KMS-11 (cell line): ENCODE measurements around the gene HSF4.
"Not testable (repeated sequence)": the region's sequence is repeated elsewhere in the genome, so short reads cannot be mapped to it uniquely, and the experiment has no call there.

Experiments used
- H2AFZ ChIP-seq: fragments of 200-600 bp; sonication (generic); 2 replicates; pipeline ENCODE4 v1.6.1; 2016; ENCODE audit warnings: antibody characterized with exemption, mixed run types, low read depth
- H3K27ac ChIP-seq: fragments of 200-600 bp; sonication (generic); 2 replicates; pipeline ENCODE4 v1.6.1; 2016; ENCODE audit warnings: mild to moderate bottlenecking, mixed run types
- H3K27me3 ChIP-seq: fragments of 200-600 bp; sonication (generic); 2 replicates; pipeline ENCODE4 v1.6.1; 2017; ENCODE audit warnings: mild to moderate bottlenecking, low read depth, mixed run types, moderate library complexity; ENCODE audit not compliant: insufficient read depth
- H3K36me3 ChIP-seq: fragments of 200-600 bp; sonication (generic); 2 replicates; pipeline ENCODE4 v1.6.1; 2017; ENCODE audit warnings: mild to moderate bottlenecking, mixed run types; ENCODE audit not compliant: insufficient read depth
- H3K4me1 ChIP-seq: fragments of 200-600 bp; sonication (generic); 2 replicates; pipeline ENCODE4 v1.6.1; 2016; ENCODE audit warnings: mild to moderate bottlenecking, low read depth, mixed run types; ENCODE audit not compliant: poor library complexity, severe bottlenecking
- H3K4me2 ChIP-seq: fragments of 200-600 bp; sonication (generic); 2 replicates; pipeline ENCODE4 v1.7.0; 2016; ENCODE audit warnings: mild to moderate bottlenecking, mixed run types
- H3K4me3 ChIP-seq: fragments of 200-600 bp; sonication (generic); IDR thresholded peaks from 2 replicates; pipeline ENCODE4 v1.6.1; 2017; ENCODE audit warnings: low read depth, low read length, mixed read lengths; ENCODE audit not compliant: insufficient read depth
- H3K79me2 ChIP-seq: fragments of 200-600 bp; sonication (generic); 2 replicates; pipeline ENCODE4 v1.6.1; 2016; ENCODE audit warnings: low read depth, mixed run types; ENCODE audit not compliant: insufficient read depth
- H3K9ac ChIP-seq: fragments of 200-600 bp; sonication (generic); 2 replicates; pipeline ENCODE4 v1.6.1; 2016; ENCODE audit warnings: mild to moderate bottlenecking, mixed run types
- H4K20me1 ChIP-seq: fragments of 200-600 bp; sonication (generic); 2 replicates; pipeline ENCODE4 v1.6.1; 2016; ENCODE audit warnings: mild to moderate bottlenecking, mixed run types; ENCODE audit not compliant: insufficient read depth
- CTCF ChIP-seq: fragments of 200-600 bp; sonication (generic); conservative IDR thresholded peaks from 2 replicates; pipeline ENCODE4 v1.6.1; 2017; ENCODE audit warnings: low read depth, mild to moderate bottlenecking, antibody characterized with exemption, low read length, moderate library complexity, mixed read lengths

The HSF4 gene

GRCh38 chr16:67117716-67118115, 46.8 kb upstream of the HSF4 start:
- Histone ChIP-seq H3K4me3 (no peak overlapping the region), H3K79me2 (peaks cover 22% of the 10 kb centered on the region; the same call in 1 of the 2 replicates), H3K9ac (no peak overlapping the region), H3K4me2 (no peak overlapping the region), H3K36me3 (no peaks in the 10 kb centered on the region), H3K27me3 (no peaks in the 10 kb centered on the region), H4K20me1 (no peaks in the 10 kb centered on the region; the same call in 1 of the 2 replicates), H3K4me1 (peaks cover 11% of the 10 kb centered on the region), H2AFZ (no peak overlapping the region), H3K27ac (no peak overlapping the region)
- no peak for TF ChIP-seq CTCF

GRCh38 chr16:67120025-67120424, 44.5 kb upstream of the HSF4 start:
- H3K79me2 ChIP-seq: peaks cover 13% of the 10 kb centered on the region; the same call in 1 of the 2 replicates
- H3K4me1 ChIP-seq: peaks cover 11% of the 10 kb centered on the region
- H3K4me2 ChIP-seq: no peak overlapping the region
- H3K27ac ChIP-seq: no peak overlapping the region
- H3K9ac ChIP-seq: no peak overlapping the region
- no peaks in the 10 kb centered on the region for H4K20me1 ChIP-seq
- no peak for TF ChIP-seq CTCF
- no peaks in the 10 kb centered on the region for H3K27me3 ChIP-seq
- H3K4me3 ChIP-seq: no peak overlapping the region
- no peaks in the 10 kb centered on the region for H3K36me3 ChIP-seq
- no peak overlapping the region for H2AFZ ChIP-seq

GRCh38 chr16:67122799-67123198, 41.7 kb upstream of the HSF4 start:
- H2AFZ ChIP-seq, H3K4me3 ChIP-seq, H3K27me3 ChIP-seq, H3K9ac ChIP-seq, H3K79me2 ChIP-seq, H3K4me2 ChIP-seq, H3K36me3 ChIP-seq, H3K27ac ChIP-seq, H4K20me1 ChIP-seq: not testable (repeated sequence)
- peaks cover 11% of the 10 kb centered on the region for H3K4me1 ChIP-seq

GRCh38 chr16:67128417-67128816, 36.1 kb upstream of the HSF4 start:
- H3K4me3 ChIP-seq: no peak overlapping the region
- no peak overlapping the region for H2AFZ ChIP-seq
- no peaks in the 10 kb centered on the region; the same call in 1 of the 2 replicates for H3K36me3 ChIP-seq

More at GRCh38 chr16:67128417-67128816, 36.1 kb upstream of the HSF4 start:
- no peak for TF ChIP-seq CTCF
- Histone ChIP-seq H3K4me1 (no peaks in the 10 kb centered on the region), H4K20me1 (no peaks in the 10 kb centered on the region), H3K27me3 (no peaks in the 10 kb centered on the region), H3K9ac (no peak overlapping the region), H3K4me2 (no peak overlapping the region), H3K27ac (no peak overlapping the region), H3K79me2 (no peaks in the 10 kb centered on the region; the same call in 1 of the 2 replicates)
